Measurements from ENCODE around the gene TBC1D22B. TPM values are rescaled to one million over a fixed set of nuclear protein-coding genes. Genes with fewer than 3 reads are reported as not detected.
"Not testable (repeated sequence)": the region's sequence is repeated elsewhere in the genome, so short reads cannot be mapped to it uniquely, and the experiment has no call there.

Gene TBC1D22B
- total and polyA plus RNA-seq, 12 donors: 7.4 to 21.9 (median 15.7) TPM

DNA sequence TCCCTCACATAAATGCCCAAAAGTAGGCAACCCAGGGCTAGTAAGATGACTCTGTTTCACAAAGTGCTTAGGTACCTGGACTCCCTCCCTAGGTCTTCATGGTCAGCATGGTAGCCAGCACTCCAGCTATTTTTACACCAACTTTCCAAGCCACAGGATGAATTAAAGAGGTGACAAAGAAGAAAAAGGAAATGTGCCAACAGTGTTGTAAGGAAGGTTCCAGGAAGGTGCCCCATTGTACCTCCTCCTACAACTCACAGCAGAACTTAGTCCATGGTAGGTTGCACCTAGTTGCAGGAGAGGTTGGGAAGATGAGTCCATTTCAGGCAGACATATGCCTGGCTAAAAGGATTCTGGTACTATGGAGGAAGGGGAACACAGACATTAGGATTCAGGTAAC, 76.5 kb downstream of the TBC1D22B start:
- no peaks in the 10 kb centered on the region for H3K4me1 ChIP-seq (replicated peaks in 1 of 2)
- no peaks in the 10 kb centered on the region for H3K27me3 ChIP-seq
- TF ChIP-seq, protein P1, sequence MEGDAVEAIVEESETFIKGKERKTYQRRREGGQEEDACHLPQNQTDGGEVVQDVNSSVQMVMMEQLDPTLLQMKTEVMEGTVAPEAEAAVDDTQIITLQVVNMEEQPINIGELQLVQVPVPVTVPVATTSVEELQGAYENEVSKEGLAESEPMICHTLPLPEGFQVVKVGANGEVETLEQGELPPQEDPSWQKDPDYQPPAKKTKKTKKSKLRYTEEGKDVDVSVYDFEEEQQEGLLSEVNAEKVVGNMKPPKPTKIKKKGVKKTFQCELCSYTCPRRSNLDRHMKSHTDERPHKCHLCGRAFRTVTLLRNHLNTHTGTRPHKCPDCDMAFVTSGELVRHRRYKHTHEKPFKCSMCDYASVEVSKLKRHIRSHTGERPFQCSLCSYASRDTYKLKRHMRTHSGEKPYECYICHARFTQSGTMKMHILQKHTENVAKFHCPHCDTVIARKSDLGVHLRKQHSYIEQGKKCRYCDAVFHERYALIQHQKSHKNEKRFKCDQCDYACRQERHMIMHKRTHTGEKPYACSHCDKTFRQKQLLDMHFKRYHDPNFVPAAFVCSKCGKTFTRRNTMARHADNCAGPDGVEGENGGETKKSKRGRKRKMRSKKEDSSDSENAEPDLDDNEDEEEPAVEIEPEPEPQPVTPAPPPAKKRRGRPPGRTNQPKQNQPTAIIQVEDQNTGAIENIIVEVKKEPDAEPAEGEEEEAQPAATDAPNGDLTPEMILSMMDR (IDR thresholded peaks at IDR 0.05): no peak
- no peak for TF ChIP-seq POLR2A (IDR thresholded peaks at IDR 0.05)
- no peak overlapping the region for H3K27ac ChIP-seq
- no peak for DNase-seq
- intact Hi-C loops (cut with DNase I): no loop called here
- H3K36me3 ChIP-seq (replicated peaks in 1 of 2): peaks cover 0 to 19% of the 10 kb centered on the region in 2 donors
- no peaks in the 10 kb centered on the region for H3K9me3 ChIP-seq (replicated peaks in 1 of 3)
- H3K4me3 ChIP-seq: no peak overlapping the region

DNA sequence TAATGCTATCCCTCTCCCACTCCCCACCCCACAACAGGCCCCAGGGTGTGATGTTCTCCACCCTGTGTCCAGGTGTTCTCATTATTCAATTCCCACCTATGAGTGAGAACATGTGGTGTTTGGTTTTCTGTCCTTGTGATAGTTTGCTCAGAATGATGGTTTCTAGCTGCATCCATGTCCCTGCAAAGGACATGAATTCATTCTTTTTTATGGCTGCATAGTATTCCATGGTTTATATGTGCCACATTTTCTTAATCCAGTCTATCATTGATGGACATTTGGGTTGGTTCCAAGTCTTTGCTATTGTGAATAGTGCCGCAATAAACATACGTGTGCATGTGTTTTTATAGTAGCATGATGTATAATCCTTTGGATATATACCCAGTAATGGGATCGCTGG, 80.7 kb downstream of the TBC1D22B start:
- H3K27ac ChIP-seq; H3K9me3 ChIP-seq (replicated peaks in 1 of 3); intact Hi-C loops (cut with DNase I); H3K4me3 ChIP-seq; H3K36me3 ChIP-seq (replicated peaks in 1 of 2); H3K27me3 ChIP-seq; DNase-seq; H3K4me1 ChIP-seq (replicated peaks in 1 of 2): not testable (repeated sequence)
- 91 to 98% (median 96%) methylated on average over 3 of the region's 3 CpGs for whole genome bisulfite sequencing, 4 donors

DNA sequence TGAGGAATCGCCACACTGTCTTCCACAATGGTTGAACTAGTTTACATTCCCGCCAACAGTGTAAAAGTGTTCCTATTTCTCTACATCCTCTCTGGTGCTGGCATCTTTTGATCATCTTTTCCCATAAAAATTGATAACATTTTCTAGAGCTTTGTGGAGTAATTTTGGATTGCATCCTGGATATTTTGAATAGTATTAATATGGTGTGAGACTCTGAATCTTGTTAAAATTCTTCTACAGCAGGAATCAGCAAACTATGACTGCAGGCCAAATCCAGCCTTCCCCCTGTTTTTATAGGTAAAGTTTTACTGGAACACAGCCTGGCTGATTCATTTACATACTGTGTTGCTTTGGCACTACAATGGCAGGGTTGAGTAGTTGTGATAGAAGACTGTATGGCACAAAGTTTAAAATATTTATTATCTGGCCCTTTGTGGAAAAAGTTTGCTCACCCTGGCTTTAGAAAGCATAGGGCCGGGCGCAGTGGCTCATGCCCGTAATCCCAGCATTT, 81.2 kb downstream of the TBC1D22B start:
- intact Hi-C loops (cut with DNase I): no loop called here

DNA sequence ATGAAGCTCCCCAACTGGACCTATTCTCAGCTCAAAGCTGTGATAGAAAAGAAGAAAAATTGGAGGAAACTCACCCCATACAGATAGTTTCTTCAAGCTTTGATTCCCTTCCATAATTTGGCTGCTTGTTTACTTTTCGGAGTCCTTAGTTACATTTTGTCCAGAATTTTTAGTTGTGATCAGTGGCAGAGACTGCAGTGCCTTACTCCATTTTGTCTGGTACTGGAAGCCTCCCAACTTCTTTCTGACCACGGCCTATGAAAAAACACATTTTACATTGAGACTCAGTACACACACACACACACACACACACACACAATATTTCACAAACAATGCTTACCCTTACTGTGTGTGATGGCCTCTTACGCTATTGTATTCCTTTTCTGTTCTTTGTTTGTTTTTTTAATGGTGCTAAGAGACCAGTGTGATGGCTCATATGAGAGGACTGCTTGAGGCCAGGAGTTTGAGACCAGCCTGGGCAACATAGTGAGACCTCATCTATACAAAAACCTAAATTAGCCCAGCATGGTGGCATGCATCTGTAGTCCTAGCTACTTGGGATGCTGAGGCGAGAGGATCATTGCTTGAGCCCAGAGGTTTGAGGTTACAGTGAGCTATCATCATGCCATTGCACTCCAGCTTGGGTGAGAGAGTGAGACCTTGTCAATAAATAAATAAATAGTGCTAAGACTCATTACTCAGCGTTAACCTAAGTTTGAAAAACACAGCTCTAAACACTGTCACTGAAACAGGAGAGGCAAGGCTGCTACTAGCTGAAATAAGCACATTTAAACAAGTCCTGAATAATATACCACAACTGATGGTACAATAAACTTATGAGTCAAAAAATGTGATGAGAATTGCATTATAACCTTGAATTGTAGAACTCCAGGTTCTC, 82.4 kb downstream of the TBC1D22B start:
- DNase-seq: no peak
- intact Hi-C loops (cut with DNase I): no loop called here
- WGBS, 4 donors: 88 to 91% (median 90%) methylated on average over 5 of the region's 5 CpGs
- Histone ChIP-seq H3K4me1 (replicated peaks in 1 of 2) (no peaks in the 10 kb centered on the region), H3K27ac (no peak overlapping the region), H3K36me3 (replicated peaks in 1 of 2) (no peaks in the 10 kb centered on the region), H3K4me3 (no peak overlapping the region), H3K27me3 (no peaks in the 10 kb centered on the region), H3K9me3 (replicated peaks in 1 of 3) (no peaks in the 10 kb centered on the region)
- TF ChIP-seq, protein P1 (IDR thresholded peaks at IDR 0.05): no peak
- no peak for TF ChIP-seq POLR2A (IDR thresholded peaks at IDR 0.05)

More for the DNA sequence above, 81.2 kb downstream of the TBC1D22B start:
- Histone ChIP-seq H3K4me3 (no peak overlapping the region), H3K36me3 (replicated peaks in 1 of 2) (no peaks in the 10 kb centered on the region), H3K27me3 (no peaks in the 10 kb centered on the region), H3K27ac (no peak overlapping the region), H3K9me3 (replicated peaks in 1 of 3) (no peaks in the 10 kb centered on the region), H3K4me1 (replicated peaks in 1 of 2) (no peaks in the 10 kb centered on the region)
- TF ChIP-seq POLR2A (IDR thresholded peaks at IDR 0.05): no peak
- TF ChIP-seq, protein P1 (IDR thresholded peaks at IDR 0.05): no peak
- WGBS, 4 donors: 96 to 99% (median 97%) methylated on average over 5 of the region's 5 CpGs
- DNase-seq: no peak

DNA sequence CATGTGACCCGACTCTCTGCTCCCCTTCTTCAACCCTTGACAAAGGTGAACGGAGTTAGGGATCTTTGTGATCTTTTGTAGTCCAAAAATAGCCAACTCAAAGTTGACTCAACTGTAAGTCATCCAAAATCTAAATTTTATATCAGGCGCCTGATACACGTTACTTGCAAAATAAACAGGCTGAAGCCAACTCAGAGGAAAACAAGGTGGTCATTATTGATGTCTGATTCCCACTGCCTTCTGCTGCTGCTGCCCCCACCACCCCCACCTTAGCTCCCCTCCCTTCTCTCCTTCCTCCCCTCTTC, 83.0 kb downstream of the TBC1D22B start:
- no peaks in the 10 kb centered on the region for H3K36me3 ChIP-seq (replicated peaks in 1 of 2)
- no peak overlapping the region for H3K4me3 ChIP-seq
- no peaks in the 10 kb centered on the region for H3K4me1 ChIP-seq (replicated peaks in 1 of 2)
- no peak overlapping the region for H3K27ac ChIP-seq
- no peaks in the 10 kb centered on the region for H3K9me3 ChIP-seq (replicated peaks in 1 of 3)
- intact Hi-C loops (cut with DNase I): no loop called here
- DNase-seq: no peak
- TF ChIP-seq, protein P1 (IDR thresholded peaks at IDR 0.05): no peak
- no peak for TF ChIP-seq POLR2A (IDR thresholded peaks at IDR 0.05)
- no peaks in the 10 kb centered on the region for H3K27me3 ChIP-seq
- 55 to 61% (median 58%) methylated on average over 4 of the region's 4 CpGs for WGBS, 4 donors
